HepG2 (cell line): ENCODE measurements around the gene FAM229A. TPM values are rescaled to one million over a fixed set of nuclear protein-coding genes. Genes with fewer than 3 reads are reported as not detected.
A peak's percentile ranks its signal among the peaks of the same experiment; 100 is the strongest.

Experiments
- ATAC-seq: fragments of 200-7000 bp; cut with Tn5 transposase; 3 replicates; pipeline ENCODE4 v1.9.1; 2020; ENCODE audit warnings: mild to moderate bottlenecking, moderate library complexity
- BruUV-seq: library from RNA; stranded (reverse); fragments of 400-500 nt; replicated peaks from 2 replicates; lab custom pipeline; 2021; lab: Mats Ljungman, UMichigan
- CTCF ChIA-PET: fragments of 300-600 bp; formaldehyde crosslinking; extraction: SDS; loops from one replicate; lab custom pipeline; 2021; ENCODE audit warnings: low total read pairs, inconsistent platforms, low intra/inter-chr PET ratio; lab: Yijun Ruan, JAX
- POLR2A ChIA-PET: fragments of 350-600 bp; sonication (Branson Sonifier 250); formaldehyde crosslinking; loops from one replicate; lab custom pipeline; 2020; ENCODE audit warnings: antibody characterized with exemption, inconsistent platforms; lab: Yijun Ruan, JAX
- DNase-seq: peaks from one replicate; pipeline ENCODE4 v3.0.0-alpha.2; 2015; ENCODE audit warnings: low spot score
- FAIRE-seq: peaks from 3 replicates; lab custom pipeline; 2011; peaks lifted over from hg19 to GRCh38; lab: Jason Lieb, UNC
- H2AFZ ChIP-seq: one replicate; pipeline ENCODE4 v1.6.1; 2011; ENCODE audit warnings: low read length, inconsistent platforms
- H3K27ac ChIP-seq: fragments of 300-600 bp; 3 replicates; pipeline ENCODE4 v1.8.0; 2011; ENCODE audit warnings: mixed run types, mild to moderate bottlenecking, mixed read lengths, low read length, inconsistent platforms; ENCODE audit not compliant: insufficient read depth; ENCODE audit errors: extremely low read length
- H3K27me3 ChIP-seq, 2 experiments: fragments of 200-600 bp in 1 of 2; 2 replicates in 1 of 2; 3 replicates in 1 of 2; pipeline versions ENCODE4 v1.6.0 to v1.8.0; 2011; ENCODE audit warnings: low read length in 2 of 2, mild to moderate bottlenecking in 2 of 2, moderate library complexity in 2 of 2, inconsistent platforms in 1 of 2; ENCODE audit not compliant: insufficient read depth in 2 of 2, control insufficient read depth in 1 of 2
- H3K36me3 ChIP-seq, 2 experiments: fragments of 200-600 bp in 1 of 2; replicated peaks in 1 of 2; 2 replicates in 1 of 2; 3 replicates in 1 of 2; pipeline versions ENCODE4 v1.5.1 to v1.8.0; 2011; ENCODE audit warnings: low read length in 2 of 2, inconsistent platforms in 1 of 2; ENCODE audit not compliant: insufficient read depth in 2 of 2, control insufficient read depth in 1 of 2
- H3K4me1 ChIP-seq: 2 replicates; pipeline ENCODE4 v1.5.1; 2012; ENCODE audit warnings: low read length, inconsistent platforms; ENCODE audit not compliant: insufficient read depth
- H3K4me2 ChIP-seq: 2 replicates; pipeline ENCODE4 v1.6.0; 2011; ENCODE audit warnings: low read depth, low read length, inconsistent platforms
- H3K4me3 ChIP-seq, 3 experiments: fragments of 200-600 bp in 1 of 3; sonication (generic), shearing (Covaris generic) in 1 of 3; replicated peaks in 1 of 3; 2 replicates each; pipeline ENCODE4 v1.5.1; 2011 to 2016; ENCODE audit warnings: low read length in 3 of 3, inconsistent platforms in 2 of 3, low read depth in 2 of 3, mild to moderate bottlenecking in 2 of 3, control low read depth in 1 of 3, mixed read lengths in 1 of 3; ENCODE audit not compliant: insufficient read depth in 1 of 3
- H3K79me2 ChIP-seq: one replicate; pipeline ENCODE4 v1.6.1; 2011; ENCODE audit warnings: low read length, inconsistent platforms; ENCODE audit not compliant: insufficient read depth
- H3K9ac ChIP-seq: 2 replicates; pipeline ENCODE4 v1.6.0; 2011; ENCODE audit warnings: mild to moderate bottlenecking, low read depth, low read length, inconsistent platforms; ENCODE audit not compliant: insufficient read depth
- H3K9me3 ChIP-seq: 2 replicates; pipeline ENCODE4 v1.5.1; 2012; ENCODE audit warnings: mild to moderate bottlenecking, low read length
- H4K20me1 ChIP-seq: 2 replicates; pipeline ENCODE4 v1.6.0; 2011; ENCODE audit warnings: inconsistent platforms, mild to moderate bottlenecking, low read length, moderate library complexity; ENCODE audit not compliant: insufficient read depth
- BRD4 ChIP-seq: sonication (generic); formaldehyde crosslinking; IDR thresholded peaks from 2 replicates; pipeline ENCODE4 v1.4.0; 2020; ENCODE audit warnings: missing genetic modification reagents
- GMEB2 ChIP-seq: IDR thresholded peaks from 2 replicates; pipeline ENCODE4 v1.6.1; 2016; ENCODE audit warnings: missing biosample characterization, missing genetic modification reagents, low read depth
- HNRNPUL1 ChIP-seq: fragments of 200-400 bp; formaldehyde crosslinking; IDR thresholded peaks from 2 replicates; pipeline ENCODE4 v1.6.1; 2017; ENCODE audit warnings: low read depth, mild to moderate bottlenecking, low read length, moderate library complexity
- HOXA5 ChIP-seq: sonication (generic); formaldehyde crosslinking; IDR thresholded peaks from 2 replicates; pipeline ENCODE4 v1.4.0; 2020; ENCODE audit warnings: missing genetic modification reagents
- MATR3 ChIP-seq: sonication (generic); formaldehyde crosslinking; IDR thresholded peaks from 2 replicates; pipeline ENCODE4 v1.4.0; 2020; ENCODE audit warnings: missing genetic modification reagents
- MTF1 ChIP-seq: sonication (generic); formaldehyde crosslinking; IDR thresholded peaks from 2 replicates; pipeline ENCODE4 v1.5.0; 2020; ENCODE audit warnings: missing genetic modification reagents
- PHF5A ChIP-seq: IDR thresholded peaks from one replicate; pipeline ENCODE4 v1.6.1; 2018; ENCODE audit warnings: low read depth, missing genetic modification reagents; ENCODE audit not compliant: unreplicated experiment
- PLSCR1 ChIP-seq: sonication (generic); formaldehyde crosslinking; IDR thresholded peaks from 2 replicates; pipeline ENCODE4 v1.5.0; 2020; ENCODE audit warnings: missing genetic modification reagents, mild to moderate bottlenecking, borderline replicate concordance
- REL ChIP-seq: sonication (generic); formaldehyde crosslinking; conservative IDR thresholded peaks from 2 replicates; pipeline ENCODE4 v1.8.0; 2022; ENCODE audit warnings: mild to moderate bottlenecking, missing genetic modification reagents, moderate library complexity
- SOX13 ChIP-seq, 3 experiments: fragments of 450-650 bp in 1 of 3; sonication (generic) in 1 of 3; formaldehyde crosslinking in 1 of 3; IDR thresholded peaks in 2 of 3; conservative IDR thresholded peaks in 1 of 3; 2 replicates each; pipeline versions ENCODE4 v1.5.0 to v1.6.1; 2016 to 2020; ENCODE audit warnings: antibody characterized with exemption in 1 of 3, mild to moderate bottlenecking in 1 of 3, missing compliant biosample characterization in 1 of 3, missing genetic modification reagents in 1 of 3, moderate library complexity in 1 of 3
- SRF ChIP-seq: IDR thresholded peaks from 2 replicates; pipeline ENCODE4 v1.6.1; 2011; ENCODE audit warnings: mild to moderate bottlenecking, low read depth, low read length, moderate library complexity
- U2AF1 ChIP-seq: fragments of 200-400 bp; formaldehyde crosslinking; optimal IDR thresholded peaks from 2 replicates; pipeline ENCODE3; 2017; ENCODE audit warnings: mild to moderate bottlenecking, low read depth, low read length
- ZNF225 ChIP-seq: sonication (generic); formaldehyde crosslinking; IDR thresholded peaks from 2 replicates; pipeline ENCODE4 v1.4.0; 2020; ENCODE audit warnings: mild to moderate bottlenecking, missing genetic modification reagents
- ZNF276 ChIP-seq: sonication (generic); formaldehyde crosslinking; IDR thresholded peaks from 2 replicates; pipeline ENCODE4 v1.4.0; 2020; ENCODE audit warnings: mild to moderate bottlenecking, low read depth, missing genetic modification reagents
- ZNF44 ChIP-seq: sonication (generic); formaldehyde crosslinking; IDR thresholded peaks from 2 replicates; pipeline ENCODE4 v1.5.1; 2020; ENCODE audit warnings: mild to moderate bottlenecking, missing genetic modification reagents
- ZNF564 ChIP-seq: sonication (generic); formaldehyde crosslinking; IDR thresholded peaks from 2 replicates; pipeline ENCODE4 v1.8.1; 2023; ENCODE audit warnings: mild to moderate bottlenecking, missing genetic modification reagents
- ZNF577 ChIP-seq: sonication (generic); formaldehyde crosslinking; IDR thresholded peaks from 2 replicates; pipeline ENCODE4 v1.4.0; 2020; ENCODE audit warnings: mild to moderate bottlenecking, low read depth, missing genetic modification reagents, borderline replicate concordance
- ZNF839 ChIP-seq: sonication (generic); formaldehyde crosslinking; IDR thresholded peaks from 2 replicates; pipeline ENCODE4 v1.4.0; 2020; ENCODE audit warnings: missing genetic modification reagents, mild to moderate bottlenecking, borderline replicate concordance
- WGBS: methylation state at CpG from one replicate; pipeline ENCODE4 v1.1.6; 2017; ENCODE audit warnings: low lambda C conversion rate; 5-methylcytosine and 5-hydroxymethylcytosine counted together
- in situ Hi-C: cut with HindIII; loops from 2 replicates; pipeline ENCODE4 v1.10.0; 2017; ENCODE audit warnings: low pct_unique_long_range_greater_than_20kb; ENCODE audit not compliant: extremely low pct_ligation_motif_present
- intact Hi-C: fragments of 100-400 bp; cut with micrococcal nuclease; formaldehyde crosslinking; loops from one replicate; pipeline ENCODE4 v1.10.0; 2022; ENCODE audit not compliant: unreplicated experiment
- polyA plus RNA-seq, 8 experiments: library from polyadenylated mRNA; depleted of rRNA in 3 of 8; stranded (reverse) in 7 of 8; unstranded in 1 of 8; fragments of >200 nt; fragmentation: Illumina TruSeq in 4 of 8; extraction: Trizol in 4 of 8; gene quantifications; 2 replicates each; pipeline versions ENCODE4 v1.2.1 to v1.2.3, GENCODE V29; 2011 to 2016; ENCODE audit warnings: low read depth in 4 of 8, missing spikeins in 1 of 8, mixed read lengths in 1 of 8; ENCODE audit not compliant: insufficient read depth in 1 of 8
- total RNA-seq, 5 experiments: library from RNA; depleted of rRNA; stranded (reverse); fragments of >200 nt; fragmentation: Illumina TruSeq; extraction: Trizol; gene quantifications; 2 replicates each; pipeline ENCODE4 v1.2.3, GENCODE V29; 2016; ENCODE audit warnings: low read depth in 1 of 5

Gene FAM229A
- total and polyA plus RNA-seq, 2 of the 13 experiments (the other 11 are each of a cell fraction or from before 2014, with no cell fraction given) = 3.2 to 17.6 TPM

DNA sequence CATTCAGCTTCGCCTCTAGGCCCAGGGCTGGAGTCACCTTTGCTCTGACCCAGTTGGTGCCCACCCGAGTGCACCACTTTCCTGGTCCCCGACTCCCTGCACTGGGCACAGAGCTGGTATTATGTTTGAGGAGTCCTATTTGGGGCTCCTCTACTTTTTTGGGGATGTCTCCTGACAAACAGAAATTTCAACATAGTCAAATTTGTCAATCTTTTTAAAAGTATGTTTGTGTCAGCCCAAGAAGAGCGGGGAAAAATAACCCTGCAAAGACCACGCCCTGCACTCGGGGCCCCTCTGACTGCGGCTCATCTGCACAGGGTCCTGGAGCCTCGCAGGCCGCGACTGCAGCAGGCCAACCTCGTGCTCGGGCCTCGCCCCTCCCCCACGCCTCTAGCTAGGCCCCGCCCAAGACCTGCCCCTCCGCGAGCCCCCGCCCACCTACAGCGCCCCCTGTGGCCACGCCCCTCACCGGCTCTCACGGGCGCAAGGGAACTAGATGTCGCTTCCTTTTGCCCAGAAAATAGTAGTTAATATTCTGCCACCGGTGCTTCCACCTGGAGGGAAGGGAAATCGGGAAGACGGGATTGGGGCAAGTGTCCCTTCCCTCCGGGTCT is 11.4 kb downstream of the FAM229A start:
- no peak for DNase-seq
- peak; percentile 20 for ATAC-seq
- H2AFZ ChIP-seq = no peak overlapping the region
- TF ChIP-seq PHF5A (CRISPR knock-in tag) (no peak), ZNF276 (CRISPR knock-in tag) (no peak), ZNF839 (CRISPR knock-in tag) (no peak), MTF1 (CRISPR knock-in tag) (no peak), HNRNPUL1 (no peak), ZNF577 (CRISPR knock-in tag) (no peak), REL (peak; percentile 56; the same call in 1 of the 2 replicates), HOXA5 (CRISPR knock-in tag) (no peak), MATR3 (CRISPR knock-in tag) (no peak), ZNF225 (CRISPR knock-in tag) (no peak), ZNF44 (CRISPR knock-in tag) (no peak), SOX13 (IDR thresholded peaks at IDR 0.05) (no peak), SOX13 (CRISPR knock-in tag; conservative IDR thresholded peaks at IDR 0.05 in 1 of 2, IDR thresholded peaks at IDR 0.05 in 1 of 2) (peak in 1 of 2 experiments; percentile 46; a peak in 1 of 4 replicates), SRF (no peak), GMEB2 (no peak), ZNF564 (CRISPR knock-in tag) (no peak), PLSCR1 (CRISPR knock-in tag) (no peak; the same call in 1 of the 2 replicates), BRD4 (CRISPR knock-in tag) (no peak), U2AF1 (no peak)

More for the DNA sequence above, 11.4 kb downstream of the FAM229A start:
- Histone ChIP-seq H3K4me3 (peak overlapping the region; percentile 73 to 81 (median 74); a peak in 4 of 6 replicates), H3K4me2 (no peak overlapping the region; the same call in 1 of the 2 replicates), H3K9ac (peak overlapping the region; percentile 70), H3K79me2 (no peaks in the 10 kb centered on the region), H3K4me1 (peaks cover 72% of the 10 kb centered on the region), H3K36me3 (no peaks in the 10 kb centered on the region), H3K27ac (peak overlapping the region; percentile 92), H3K9me3 (no peaks in the 10 kb centered on the region), H4K20me1 (no peaks in the 10 kb centered on the region), H3K27me3 (no peaks in the 10 kb centered on the region)
- TSS peak; percentile 62 for BruUV-seq
- WGBS = 63% methylated on average over 7 of the region's 28 CpGs
- in situ Hi-C loops (no loop called here), intact Hi-C loops (loop anchor here (2.0 kb wide), 2 partner anchors 14 to 44 kb away; partner anchors contain the start of genes BSDC1 and MARCKSL1)
- no peak for FAIRE-seq
- CTCF ChIA-PET = interaction anchor here (1.5 kb wide), 1 partner anchor 15 kb away, joined by 4 read pairs; the partner anchor contains the start of gene MARCKSL1
- POLR2A ChIA-PET = interaction anchor here (0.6 to 10.1 kb wide), 18 partner anchors 9 to 385 kb away, joined by 3 to 222 read pairs (median 8); partner anchors contain the start of genes BSDC1, FAM229A, HDAC1 and KPNA6
